GM21786 (cell line): ENCODE data around the gene SUPT20HL2.
"Not testable (repeated sequence)": the region's sequence is repeated elsewhere in the genome, so short reads cannot be mapped to it uniquely, and the experiment has no call there.

Experiments
- ATAC-seq: cut with Tn5 transposase; IDR thresholded peaks from one replicate; pipeline ENCODE4 v1.9.1; 2021; ENCODE audit not compliant: unreplicated experiment

Gene SUPT20HL2

GRCh38 chrX:24309580-24310374 lies 4.1 kb downstream of the SUPT20HL2 start:
- not testable (repeated sequence) for ATAC-seq

- not testable (repeated sequence) for ATAC-seq
Measured at GRCh38 chrX:24308803-24309202, 5.1 kb downstream of the SUPT20HL2 start.

- no peak for ATAC-seq
Measured at GRCh38 chrX:24306440-24306839, 7.4 kb downstream of the SUPT20HL2 start.

GRCh38 chrX:24305905-24306304 lies 8.0 kb downstream of the SUPT20HL2 start:
- ATAC-seq: no peak

GRCh38 chrX:24301806-24302205 lies 12.1 kb downstream of the SUPT20HL2 start:
- ATAC-seq: no peak

GRCh38 chrX:24301060-24301459 lies 12.8 kb downstream of the SUPT20HL2 start:
- no peak for ATAC-seq

GRCh38 chrX:24298191-24298590 lies 15.7 kb downstream of the SUPT20HL2 start:
- no peak for ATAC-seq

GRCh38 chrX:24294619-24295018 lies 19.2 kb downstream of the SUPT20HL2 start:
- no peak for ATAC-seq

- no peak for ATAC-seq
Measured at GRCh38 chrX:24293412-24293811, 20.5 kb downstream of the SUPT20HL2 start.

GRCh38 chrX:24292353-24292752 lies 21.5 kb downstream of the SUPT20HL2 start:
- no peak for ATAC-seq

- ATAC-seq: no peak
Measured at GRCh38 chrX:24285082-24285481, 28.8 kb downstream of the SUPT20HL2 start.

- no peak for ATAC-seq
Measured at GRCh38 chrX:24283127-24283794, 30.6 kb downstream of the SUPT20HL2 start.

GRCh38 chrX:24282381-24283126 lies 31.3 kb downstream of the SUPT20HL2 start:
- no peak for ATAC-seq

GRCh38 chrX:24277405-24277804 lies 36.5 kb downstream of the SUPT20HL2 start:
- ATAC-seq: no peak

GRCh38 chrX:24276015-24276414 lies 37.9 kb downstream of the SUPT20HL2 start:
- no peak for ATAC-seq

- ATAC-seq: no peak
Measured at GRCh38 chrX:24271262-24271661, 42.6 kb downstream of the SUPT20HL2 start.

- no peak for ATAC-seq
Measured at GRCh38 chrX:24268786-24269185, 45.1 kb downstream of the SUPT20HL2 start.

- no peak for ATAC-seq
Measured at GRCh38 chrX:24266996-24267395, 46.9 kb downstream of the SUPT20HL2 start.

GRCh38 chrX:24264383-24264782 lies 49.5 kb downstream of the SUPT20HL2 start:
- no peak for ATAC-seq

- ATAC-seq: no peak
Measured at GRCh38 chrX:24262309-24262708, 51.6 kb downstream of the SUPT20HL2 start.
